PC-9 (cell line): ENCODE measurements around the gene SMIM20. TPM values are rescaled to one million over a fixed set of nuclear protein-coding genes. Genes with fewer than 3 reads are reported as not detected.

Experiments used
- BruUV-seq: library from RNA; stranded (reverse); fragments of 400-500 nt; replicated peaks from 2 replicates; lab custom pipeline; 2021; lab: Mats Ljungman, UMichigan
- CTCF ChIA-PET: fragments of 300-600 bp; sonication (Branson Sonifier 250); formaldehyde crosslinking; loops from one replicate; lab custom pipeline; 2022; ENCODE audit warnings: antibody characterized with exemption; lab: Charles Lee
- POLR2A ChIA-PET: fragments of 300-600 bp; sonication (Branson Sonifier 250); formaldehyde crosslinking; loops from one replicate; lab custom pipeline; 2022; ENCODE audit warnings: antibody characterized with exemption; ENCODE audit not compliant: unreplicated experiment; lab: Charles Lee
- DNase-seq, 2 experiments: peaks; one replicate each; pipeline versions ENCODE4 v3.0.0 to v3.0.0-alpha.2; 2015 to 2022; ENCODE audit warnings: mixed read lengths in 1 of 2
- H2AFZ ChIP-seq: fragments of 200-600 bp; sonication (generic); 2 replicates; pipeline ENCODE4 v1.8.1; 2017; ENCODE audit warnings: antibody characterized with exemption
- H3F3A ChIP-seq: fragments of 200-600 bp; sonication (generic); 2 replicates; pipeline ENCODE4 v1.8.1; 2017; ENCODE audit warnings: antibody characterized with exemption, mild to moderate bottlenecking, low read depth; ENCODE audit not compliant: insufficient read depth
- H3K27ac ChIP-seq: fragments of 200-600 bp; sonication (generic); 2 replicates; pipeline ENCODE4 v1.6.1; 2016; ENCODE audit warnings: mixed run types
- H3K27me3 ChIP-seq: fragments of 200-600 bp; sonication (generic); 2 replicates; pipeline ENCODE4 v1.6.1; 2016; ENCODE audit warnings: low read depth, mixed run types; ENCODE audit not compliant: insufficient read depth
- H3K36me3 ChIP-seq: fragments of 200-600 bp; sonication (generic); 2 replicates; pipeline ENCODE4 v1.6.1; 2016; ENCODE audit warnings: low read depth, mixed run types
- H3K4me1 ChIP-seq: fragments of 200-600 bp; sonication (generic); replicated peaks from 2 replicates; pipeline ENCODE4 v1.6.1; 2016; ENCODE audit warnings: mixed run types; ENCODE audit not compliant: insufficient read depth
- H3K4me2 ChIP-seq: fragments of 200-600 bp; sonication (generic); 2 replicates; pipeline ENCODE4 v1.6.1; 2017; ENCODE audit warnings: mixed run types
- H3K4me3 ChIP-seq: fragments of 200-600 bp; sonication (generic); 2 replicates; pipeline ENCODE4 v1.6.1; 2016; ENCODE audit warnings: mixed run types
- H3K79me2 ChIP-seq: fragments of 200-600 bp; sonication (generic); 2 replicates; pipeline ENCODE4 v1.6.1; 2017; ENCODE audit warnings: low read depth, mixed run types
- H3K9me2 ChIP-seq: fragments of 200-600 bp; sonication (generic); 2 replicates; pipeline ENCODE4 v1.8.1; 2017; ENCODE audit warnings: mild to moderate bottlenecking; ENCODE audit not compliant: insufficient read depth
- H3K9me3 ChIP-seq: fragments of 200-600 bp; sonication (generic); 2 replicates; pipeline ENCODE4 v1.8.1; 2016; ENCODE audit warnings: low read depth; ENCODE audit not compliant: insufficient read depth
- H4K20me1 ChIP-seq: fragments of 200-600 bp; sonication (generic); 2 replicates; pipeline ENCODE4 v1.8.1; 2017; ENCODE audit not compliant: insufficient read depth
- EZH2 ChIP-seq: fragments of 200-600 bp; sonication (generic); IDR thresholded peaks from 2 replicates; pipeline ENCODE4 v1.8.0; 2017; ENCODE audit warnings: antibody characterized with exemption, low read depth
- intact Hi-C: fragments of 100-400 bp; cut with micrococcal nuclease; formaldehyde crosslinking; loops from one replicate; pipeline ENCODE4 v1.10.0; 2022; ENCODE audit not compliant: unreplicated experiment
- total RNA-seq: library from RNA; stranded (reverse); gene quantifications from 2 replicates; pipeline ENCODE4 v1.2.3, GENCODE V29; 2021
- TF ChIP-seq, protein P1 (sequence below): fragments of 200-600 bp; sonication (generic); conservative IDR thresholded peaks from 2 replicates; pipeline ENCODE4 v1.6.1; 2017; ENCODE audit warnings: mixed run types, antibody characterized with exemption, mild to moderate bottlenecking, moderate library complexity

SMIM20 gene
- total RNA-seq, 1 experiment from 2014 or later: 44.2 TPM

DNA sequence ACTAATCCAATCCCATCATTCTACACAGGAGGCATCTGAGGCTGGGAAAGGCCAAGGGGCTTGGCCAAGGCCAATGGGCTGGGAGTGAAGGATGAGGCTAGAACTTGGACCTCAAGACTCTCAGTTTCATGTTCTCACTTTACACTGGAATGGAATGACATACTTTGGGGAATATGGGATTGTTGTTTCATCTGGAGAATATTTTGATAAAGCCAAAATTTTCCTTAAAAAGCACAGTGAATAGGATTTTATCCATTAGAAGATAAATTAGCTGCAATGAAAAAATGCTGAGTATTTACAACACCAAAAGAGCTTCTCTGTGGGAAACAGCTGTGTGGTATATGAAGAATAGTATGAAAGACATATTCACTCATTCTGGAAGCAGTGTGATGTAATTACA is 29.3 kb downstream of the SMIM20 start:
- Histone ChIP-seq H3K27ac (no peak overlapping the region), H3K4me3 (no peak overlapping the region), H3K9me3 (no peaks in the 10 kb centered on the region), H3K27me3 (no peaks in the 10 kb centered on the region), H4K20me1 (no peaks in the 10 kb centered on the region), H2AFZ (no peak overlapping the region), H3K79me2 (no peaks in the 10 kb centered on the region), H3K9me2 (no peaks in the 10 kb centered on the region), H3F3A (no peaks in the 10 kb centered on the region), H3K36me3 (no peaks in the 10 kb centered on the region), H3K4me2 (no peak overlapping the region), H3K4me1 (no peaks in the 10 kb centered on the region)
- no peak for DNase-seq
- TF ChIP-seq, protein P1, sequence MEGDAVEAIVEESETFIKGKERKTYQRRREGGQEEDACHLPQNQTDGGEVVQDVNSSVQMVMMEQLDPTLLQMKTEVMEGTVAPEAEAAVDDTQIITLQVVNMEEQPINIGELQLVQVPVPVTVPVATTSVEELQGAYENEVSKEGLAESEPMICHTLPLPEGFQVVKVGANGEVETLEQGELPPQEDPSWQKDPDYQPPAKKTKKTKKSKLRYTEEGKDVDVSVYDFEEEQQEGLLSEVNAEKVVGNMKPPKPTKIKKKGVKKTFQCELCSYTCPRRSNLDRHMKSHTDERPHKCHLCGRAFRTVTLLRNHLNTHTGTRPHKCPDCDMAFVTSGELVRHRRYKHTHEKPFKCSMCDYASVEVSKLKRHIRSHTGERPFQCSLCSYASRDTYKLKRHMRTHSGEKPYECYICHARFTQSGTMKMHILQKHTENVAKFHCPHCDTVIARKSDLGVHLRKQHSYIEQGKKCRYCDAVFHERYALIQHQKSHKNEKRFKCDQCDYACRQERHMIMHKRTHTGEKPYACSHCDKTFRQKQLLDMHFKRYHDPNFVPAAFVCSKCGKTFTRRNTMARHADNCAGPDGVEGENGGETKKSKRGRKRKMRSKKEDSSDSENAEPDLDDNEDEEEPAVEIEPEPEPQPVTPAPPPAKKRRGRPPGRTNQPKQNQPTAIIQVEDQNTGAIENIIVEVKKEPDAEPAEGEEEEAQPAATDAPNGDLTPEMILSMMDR: no peak
- TF ChIP-seq EZH2: no peak
- ChIA-PET POLR2A (no interaction called here), CTCF (no interaction called here)
- BruUV-seq: no TSS peak
- intact Hi-C loops: no loop called here

DNA sequence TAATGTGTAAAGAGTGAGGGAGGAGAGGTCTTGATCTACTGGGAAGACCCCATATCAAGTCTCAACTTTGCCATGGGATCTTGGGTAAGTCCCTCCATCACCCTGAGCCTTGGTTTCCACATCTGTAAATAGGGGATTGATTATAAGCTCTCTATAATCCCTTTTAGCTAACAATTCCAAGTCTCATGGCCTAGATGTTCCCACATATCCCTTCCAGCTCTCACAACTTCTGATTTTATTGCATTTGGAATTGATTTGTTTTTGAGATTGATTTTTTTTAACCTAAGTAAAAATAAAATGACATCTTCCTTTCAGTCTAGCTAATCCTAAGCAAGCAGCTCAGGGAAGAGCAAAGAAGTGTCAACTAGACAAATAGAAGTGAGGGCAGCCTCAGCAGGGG is 29.8 kb downstream of the SMIM20 start:
- Histone ChIP-seq H3K27me3 (no peaks in the 10 kb centered on the region), H3K4me2 (no peak overlapping the region), H3K9me3 (no peaks in the 10 kb centered on the region), H3K9me2 (no peaks in the 10 kb centered on the region), H3K79me2 (no peaks in the 10 kb centered on the region), H4K20me1 (no peaks in the 10 kb centered on the region), H3F3A (no peaks in the 10 kb centered on the region), H3K36me3 (no peaks in the 10 kb centered on the region), H2AFZ (no peak overlapping the region), H3K27ac (no peak overlapping the region), H3K4me1 (no peaks in the 10 kb centered on the region), H3K4me3 (no peak overlapping the region)
- no TSS peak for BruUV-seq
- DNase-seq: no peak
- CTCF ChIA-PET: no interaction called here
- intact Hi-C loops: no loop called here
- POLR2A ChIA-PET: no interaction called here
- TF ChIP-seq, protein P1: no peak
- TF ChIP-seq EZH2: no peak

DNA sequence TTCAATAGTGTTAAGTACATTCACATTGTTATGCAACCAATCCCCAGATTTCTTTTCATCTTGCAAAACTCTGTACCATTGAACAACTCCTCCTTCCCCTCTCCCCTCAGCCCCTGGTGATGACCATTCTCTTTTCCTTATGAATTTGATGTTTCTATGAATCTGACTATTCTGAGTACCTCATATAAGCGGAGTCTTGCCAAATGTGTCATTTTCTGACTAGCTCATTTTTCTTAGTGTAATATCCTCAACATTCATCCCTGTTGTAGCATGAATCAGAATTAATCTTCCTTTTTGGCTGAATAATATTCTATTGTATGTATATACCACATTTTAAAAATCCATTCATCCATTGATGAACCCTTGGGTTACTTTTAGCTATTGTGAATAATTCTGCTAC is 34.0 kb downstream of the SMIM20 start:
- CTCF ChIA-PET: interaction anchor here (0.6 kb wide), 1 partner anchor 507 kb away, joined by 3 read pairs; no protein-coding TSS in a partner anchor
- H3K27me3 ChIP-seq: no peaks in the 10 kb centered on the region
- no peaks in the 10 kb centered on the region for H3K9me3 ChIP-seq
- H3F3A ChIP-seq: no peaks in the 10 kb centered on the region
- H3K36me3 ChIP-seq: no peaks in the 10 kb centered on the region
- H2AFZ ChIP-seq: no peak overlapping the region
- BruUV-seq: no TSS peak
- no peak overlapping the region for H3K27ac ChIP-seq
- H3K79me2 ChIP-seq: no peaks in the 10 kb centered on the region
- H4K20me1 ChIP-seq: no peaks in the 10 kb centered on the region
- H3K4me1 ChIP-seq: no peaks in the 10 kb centered on the region
- no peak overlapping the region for H3K4me3 ChIP-seq
- no peak for DNase-seq
- intact Hi-C loops: no loop called here
- TF ChIP-seq EZH2: no peak
- TF ChIP-seq, protein P1: no peak
- H3K9me2 ChIP-seq: no peaks in the 10 kb centered on the region
- POLR2A ChIA-PET: no interaction called here
- H3K4me2 ChIP-seq: no peak overlapping the region
